Breast epithelium (tissue), 3 donors: ENCODE results near the gene STOX2.

Experiments
- CTCF ChIP-seq, 3 donors: fragments of 450-650 bp; IDR thresholded peaks; one replicate each; pipeline ENCODE4 v1.5.1; 2016 to 2017; ENCODE audit warnings: antibody characterized with exemption in 3 of 3, mild to moderate bottlenecking in 3 of 3, moderate library complexity in 3 of 3
- POLR2A ChIP-seq: fragments of 450-650 bp; IDR thresholded peaks from one replicate; pipeline ENCODE4 v1.6.1; 2016; ENCODE audit warnings: antibody characterized with exemption, mild to moderate bottlenecking, moderate library complexity
- POLR2AphosphoS5 ChIP-seq, 3 donors: sonication (generic); formaldehyde crosslinking; IDR thresholded peaks; one replicate each; pipeline ENCODE4 v1.6.1; 2017; ENCODE audit warnings: antibody characterized with exemption in 3 of 3

DNA sequence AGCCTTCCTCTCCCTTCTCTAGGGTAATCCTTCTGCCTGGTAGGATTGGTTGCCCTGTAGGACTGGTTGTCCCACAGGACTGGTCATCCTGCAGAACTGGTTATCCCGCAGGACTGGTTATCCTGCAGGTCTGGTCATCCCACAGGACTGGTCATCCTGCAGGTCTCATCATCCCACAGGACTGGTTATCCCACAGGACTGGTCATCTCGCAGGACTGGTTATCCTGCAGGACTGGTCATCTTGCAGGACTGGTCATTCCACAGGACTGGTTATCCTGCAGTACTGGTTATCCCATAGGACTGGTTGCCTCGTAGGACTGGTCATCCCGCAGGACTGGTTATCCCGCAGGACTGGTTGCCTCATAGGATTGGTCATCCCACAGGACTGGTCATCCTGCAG is 48.1 kb upstream of the STOX2 start:
- TF ChIP-seq CTCF (IDR thresholded peaks at IDR 0.05) (no peak), POLR2AphosphoS5 (IDR thresholded peaks at IDR 0.05) (no peak), POLR2A (no peak)
